K562 (cell line): Measurements from ENCODE around the gene KAT14. TPM values are rescaled to one million over a fixed set of nuclear protein-coding genes. Genes with fewer than 3 reads are reported as not detected.
"Not testable (repeated sequence)": the region's sequence is repeated elsewhere in the genome, so short reads cannot be mapped to it uniquely, and the experiment has no call there.

Experiments used
- ATAC-seq: fragments of 200-7000 bp; cut with Tn5 transposase; 3 replicates; pipeline ENCODE4 v1.9.1; 2020; ENCODE audit warnings: moderate library complexity
- BruUV-seq: library from RNA; stranded (reverse); fragments of 400-500 nt; replicated peaks from 2 replicates; lab custom pipeline; 2021; lab: Mats Ljungman, UMichigan
- CTCF ChIA-PET: fragments of 300-600 bp; formaldehyde crosslinking; extraction: SDS; loops from one replicate; lab custom pipeline; 2021; ENCODE audit warnings: low intra/inter-chr PET ratio; lab: Yijun Ruan, JAX
- POLR2A ChIA-PET: fragments of 300-600, 350-650 bp; sonication (Branson Sonifier 250); formaldehyde crosslinking; extraction: SDS; loops from one replicate; lab custom pipeline; 2021; ENCODE audit warnings: antibody characterized with exemption, inconsistent platforms; lab: Yijun Ruan, JAX
- DNase-seq, 4 experiments: peaks; one replicate each; pipeline versions ENCODE4 v3.0.0 to v3.0.0-alpha.2; 2011 to 2018; ENCODE audit warnings: low spot score in 3 of 4, mixed read lengths in 3 of 4; ENCODE audit errors: extremely low read depth in 1 of 4
- FAIRE-seq: peaks from 2 replicates; lab custom pipeline; 2011; peaks lifted over from hg19 to GRCh38; lab: Jason Lieb, UNC
- H2AFZ ChIP-seq: 2 replicates; pipeline ENCODE4 v1.6.0; 2011; ENCODE audit warnings: low read depth, low read length, control low read depth, inconsistent platforms
- H3K27ac ChIP-seq: fragments of 200-600 bp; 3 replicates; pipeline ENCODE4 v1.8.0; 2011; ENCODE audit warnings: low read depth, mild to moderate bottlenecking, control low read depth, inconsistent platforms, low read length, moderate library complexity, mixed read lengths; ENCODE audit errors: extremely low read depth
- H3K27me3 ChIP-seq, 2 experiments: fragments of 300-600 bp in 1 of 2; 2 replicates in 1 of 2; 3 replicates in 1 of 2; pipeline versions ENCODE4 v1.6.0 to v1.8.0; 2011; ENCODE audit warnings: inconsistent platforms in 2 of 2, low read length in 2 of 2, mild to moderate bottlenecking in 1 of 2, mixed read lengths in 1 of 2, moderate library complexity in 1 of 2; ENCODE audit not compliant: control insufficient read depth in 2 of 2, insufficient read depth in 2 of 2
- H3K36me3 ChIP-seq: fragments of 300-600 bp; 3 replicates; pipeline ENCODE4 v1.8.0; 2011; ENCODE audit warnings: mild to moderate bottlenecking, low read length, inconsistent platforms; ENCODE audit not compliant: control insufficient read depth, insufficient read depth
- H3K4me1 ChIP-seq, 2 experiments: fragments of 200-600 bp in 1 of 2; replicated peaks in 1 of 2; 2 replicates in 1 of 2; 3 replicates in 1 of 2; pipeline versions ENCODE4 v1.5.1 to v1.8.0; 2011; ENCODE audit warnings: inconsistent platforms in 2 of 2, low read length in 2 of 2, mild to moderate bottlenecking in 1 of 2, mixed read lengths in 1 of 2, moderate library complexity in 1 of 2; ENCODE audit not compliant: control insufficient read depth in 2 of 2, insufficient read depth in 2 of 2
- H3K4me2 ChIP-seq: 2 replicates; pipeline ENCODE4 v1.6.1; 2011; ENCODE audit warnings: low read length, control low read depth, inconsistent platforms, mixed read lengths; ENCODE audit not compliant: insufficient read depth
- H3K4me3 ChIP-seq: fragments of 200-600 bp; sonication (generic), shearing (Covaris generic); 2 replicates; pipeline ENCODE4 v1.5.1; 2016; ENCODE audit warnings: control low read depth, inconsistent platforms
- H3K79me2 ChIP-seq: fragments of 200-600 bp; 3 replicates; pipeline ENCODE4 v1.8.0; 2011; ENCODE audit warnings: low read length, inconsistent platforms; ENCODE audit not compliant: control insufficient read depth, insufficient read depth
- H3K9ac ChIP-seq, 2 experiments: 2 replicates each; pipeline versions ENCODE4 v1.6.0 to v1.6.1; 2011; ENCODE audit warnings: low read depth in 2 of 2, low read length in 2 of 2, control low read depth in 1 of 2, inconsistent platforms in 1 of 2, mild to moderate bottlenecking in 1 of 2, mixed read lengths in 1 of 2; ENCODE audit not compliant: insufficient read depth in 1 of 2
- H3K9me1 ChIP-seq: one replicate; pipeline ENCODE4 v1.6.0; 2011; ENCODE audit warnings: inconsistent platforms, mild to moderate bottlenecking, low read length, moderate library complexity; ENCODE audit not compliant: control insufficient read depth, insufficient read depth
- H3K9me3 ChIP-seq: replicated peaks from 2 replicates; pipeline ENCODE4 v1.5.1; 2011; ENCODE audit warnings: low read depth, low read length, inconsistent platforms; ENCODE audit not compliant: control insufficient read depth, insufficient read depth
- H4K20me1 ChIP-seq: replicated peaks from 2 replicates; pipeline ENCODE4 v1.6.1; 2011; ENCODE audit warnings: low read length, inconsistent platforms, mixed read lengths; ENCODE audit not compliant: control insufficient read depth, insufficient read depth
- ZNF512 ChIP-seq: IDR thresholded peaks from 2 replicates; pipeline ENCODE4 v1.6.1; 2016; ENCODE audit warnings: missing genetic modification characterization, missing compliant biosample characterization
- WGBS: fragments of 100-300 bp; shearing (Covaris generic); methylation state at CpG from one replicate; pipeline ENCODE4 v1.1.6; 2016; ENCODE audit warnings: low coverage, mixed read lengths; ENCODE audit not compliant: insufficient coverage; ENCODE audit errors: missing lambda C conversion rate; 5-methylcytosine and 5-hydroxymethylcytosine counted together
- in situ Hi-C: fragments of 300-500 bp; cut with MboI; formaldehyde crosslinking; loops from 4 replicates; pipeline ENCODE4 v1.15.0; 2018; ENCODE audit warnings: inconsistent platforms, mixed read lengths
- intact Hi-C: fragments of 100-400 bp; cut with micrococcal nuclease; formaldehyde crosslinking; loops from 2 replicates; pipeline ENCODE4 v1.14.2; 2022
- polyA plus RNA-seq, 8 experiments: library from polyadenylated mRNA; depleted of rRNA in 4 of 8; stranded (reverse) in 5 of 8; unstranded in 3 of 8; fragments of >200 nt; fragmentation: Nextera tagmentation in 2 of 8; fragmentation: Illumina TruSeq in 1 of 8; extraction: Ambion mirVana in 2 of 8; extraction: Trizol in 1 of 8; gene quantifications; 2 replicates each; pipeline versions ENCODE4 v1.2.1 to v1.2.3, GENCODE V29; 2011 to 2014; ENCODE audit warnings: inconsistent platforms in 1 of 8, missing spikeins in 1 of 8
- total RNA-seq, 7 experiments: library from RNA; depleted of rRNA in 6 of 7; stranded (reverse); fragments of >200 nt in 6 of 7; fragmentation: Illumina TruSeq in 2 of 7; extraction: Trizol in 2 of 7; gene quantifications; 2 replicates each; pipeline versions ENCODE4 v1.2.1 to v1.2.3, GENCODE V29; 2011 to 2021; ENCODE audit warnings: low replicate concordance in 1 of 7

KAT14 gene
- total and polyA plus RNA-seq, 9 of the 15 experiments (the other 6 are each of a cell fraction or from before 2014, with no cell fraction given): 1.7 to 7.2 (median 5.6) TPM

GRCh38 chr20:18088298-18088697 is 49.4 kb upstream of the KAT14 start:
- in situ Hi-C loops, H3K9me3 ChIP-seq: not testable (repeated sequence)

GRCh38 chr20:18088841-18089240 is 48.8 kb upstream of the KAT14 start:
- H3K27me3 ChIP-seq: peaks cover 7 to 30% of the 10 kb centered on the region in 2 experiments
- H3K9ac ChIP-seq, H3K4me1 ChIP-seq, intact Hi-C loops, H3K4me2 ChIP-seq, in situ Hi-C loops, H3K36me3 ChIP-seq, ATAC-seq, H3K4me3 ChIP-seq, POLR2A ChIA-PET, DNase-seq, BruUV-seq, H4K20me1 ChIP-seq, FAIRE-seq, H2AFZ ChIP-seq, H3K9me1 ChIP-seq, CTCF ChIA-PET, H3K9me3 ChIP-seq, H3K27ac ChIP-seq, H3K79me2 ChIP-seq: not testable (repeated sequence)
- 2% methylated on average over 11 of the region's 11 CpGs for WGBS

More at GRCh38 chr20:18088298-18088697, 49.4 kb upstream of the KAT14 start:
- H3K4me1 ChIP-seq, DNase-seq, H3K9me1 ChIP-seq: not testable (repeated sequence)
- TF ChIP-seq ZNF512 (tag): peak; percentile 66
- TF ChIP-seq, all 486 proteins: peak for 1; not testable (repeated sequence) for 485
- H3K79me2 ChIP-seq, H3K9ac ChIP-seq, intact Hi-C loops, H3K36me3 ChIP-seq, POLR2A ChIA-PET, ATAC-seq, H3K4me2 ChIP-seq, H4K20me1 ChIP-seq, H3K27ac ChIP-seq, FAIRE-seq, H3K4me3 ChIP-seq, BruUV-seq, CTCF ChIA-PET, H2AFZ ChIP-seq: not testable (repeated sequence)
- H3K27me3 ChIP-seq: peaks cover 10 to 30% of the 10 kb centered on the region in 2 experiments
- 11% methylated on average over 1 of the region's 3 CpGs for WGBS
